HEK293T (cell line): ENCODE results near the gene DOK1.

ENCODE experiments used
- CTCF ChIA-PET: fragments of 350-600 bp; formaldehyde crosslinking; extraction: SDS; loops from one replicate; lab custom pipeline; 2021; ENCODE audit warnings: antibody characterized with exemption, inconsistent platforms; lab: Yijun Ruan, JAX
- POLR2A ChIA-PET: fragments of 350-600 bp; formaldehyde crosslinking; extraction: SDS; loops from one replicate; lab custom pipeline; 2020; ENCODE audit warnings: antibody characterized with exemption, inconsistent platforms; lab: Yijun Ruan, JAX
- DNase-seq: peaks from one replicate; pipeline ENCODE4 v3.0.0; 2012; ENCODE audit warnings: mixed read lengths; ENCODE audit errors: extremely low spot score
- ARNT ChIP-seq: fragments of 450-650 bp; IDR thresholded peaks from 2 replicates; pipeline ENCODE4 v1.6.1; 2017; ENCODE audit warnings: mild to moderate bottlenecking
- BHLHE40 ChIP-seq: fragments of 450-650 bp; IDR thresholded peaks from 2 replicates; pipeline ENCODE4 v1.6.1; 2016; ENCODE audit warnings: mild to moderate bottlenecking, moderate library complexity, borderline replicate concordance
- CTBP1 ChIP-seq: fragments of 450-650 bp; IDR thresholded peaks from 2 replicates; pipeline ENCODE4 v1.6.1; 2016; ENCODE audit warnings: borderline replicate concordance
- ELF4 ChIP-seq: fragments of 450-650 bp; IDR thresholded peaks from 2 replicates; pipeline ENCODE4 v1.6.1; 2017; ENCODE audit warnings: antibody characterized with exemption
- FOXA1 ChIP-seq: fragments of 450-650 bp; IDR thresholded peaks from 2 replicates; pipeline ENCODE4 v1.6.1; 2016; ENCODE audit warnings: mild to moderate bottlenecking
- FOXK2 ChIP-seq: fragments of 450-650 bp; IDR thresholded peaks from 2 replicates; pipeline ENCODE4 v1.6.1; 2016; ENCODE audit warnings: mild to moderate bottlenecking
- FOXM1 ChIP-seq: fragments of 450-650 bp; IDR thresholded peaks from 2 replicates; pipeline ENCODE4 v1.6.1; 2017; ENCODE audit warnings: mild to moderate bottlenecking, borderline replicate concordance
- HDGF ChIP-seq: fragments of 450-650 bp; IDR thresholded peaks from 2 replicates; pipeline ENCODE4 v1.6.1; 2017; ENCODE audit warnings: antibody characterized with exemption, borderline replicate concordance
- L3MBTL2 ChIP-seq: fragments of 450-650 bp; conservative IDR thresholded peaks from 2 replicates; pipeline ENCODE4 v1.6.1; 2016; ENCODE audit warnings: mild to moderate bottlenecking
- LEF1 ChIP-seq: fragments of 450-650 bp; IDR thresholded peaks from 2 replicates; pipeline ENCODE4 v1.6.1; 2017; ENCODE audit warnings: mild to moderate bottlenecking, borderline replicate concordance
- NFRKB ChIP-seq: fragments of 450-650 bp; IDR thresholded peaks from 2 replicates; pipeline ENCODE4 v1.6.1; 2016; ENCODE audit warnings: mild to moderate bottlenecking, moderate library complexity
- SP1 ChIP-seq: fragments of 450-650 bp; IDR thresholded peaks from 2 replicates; pipeline ENCODE4 v1.6.1; 2017
- SUZ12 ChIP-seq: fragments of 450-650 bp; IDR thresholded peaks from 2 replicates; pipeline ENCODE4 v1.6.1; 2016; ENCODE audit warnings: mild to moderate bottlenecking
- TARDBP ChIP-seq: fragments of 450-650 bp; IDR thresholded peaks from 2 replicates; pipeline ENCODE4 v1.6.1; 2016
- ZNF384 ChIP-seq: fragments of 450-650 bp; IDR thresholded peaks from 2 replicates; pipeline ENCODE4 v1.6.1; 2016
- TF ChIP-seq, protein P1 (sequence below): fragments of 450-650 bp; IDR thresholded peaks from 2 replicates; pipeline ENCODE4 v1.6.1; 2016

DOK1 gene

DNA sequence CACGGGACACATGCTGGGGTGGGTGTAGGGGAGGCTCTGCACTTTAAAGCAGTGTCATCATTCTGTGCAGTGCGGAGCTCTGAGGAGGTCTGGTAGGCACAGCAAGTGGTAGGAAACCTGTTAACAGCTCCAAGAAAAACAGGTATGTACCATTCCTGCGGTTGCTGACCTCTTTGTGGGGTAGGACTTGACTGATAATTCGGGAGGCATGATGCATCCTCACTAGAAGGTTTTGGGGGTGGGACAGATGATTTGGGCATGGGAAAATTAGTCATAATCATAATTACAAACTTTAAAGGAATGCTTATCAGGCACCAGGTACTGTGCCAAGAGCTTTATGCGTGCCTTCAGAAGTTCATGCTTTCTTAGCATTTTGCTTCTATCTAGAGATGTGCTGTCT is 9.7 kb downstream of the DOK1 start:
- POLR2A ChIA-PET: no interaction called here
- no peak for DNase-seq

DNA sequence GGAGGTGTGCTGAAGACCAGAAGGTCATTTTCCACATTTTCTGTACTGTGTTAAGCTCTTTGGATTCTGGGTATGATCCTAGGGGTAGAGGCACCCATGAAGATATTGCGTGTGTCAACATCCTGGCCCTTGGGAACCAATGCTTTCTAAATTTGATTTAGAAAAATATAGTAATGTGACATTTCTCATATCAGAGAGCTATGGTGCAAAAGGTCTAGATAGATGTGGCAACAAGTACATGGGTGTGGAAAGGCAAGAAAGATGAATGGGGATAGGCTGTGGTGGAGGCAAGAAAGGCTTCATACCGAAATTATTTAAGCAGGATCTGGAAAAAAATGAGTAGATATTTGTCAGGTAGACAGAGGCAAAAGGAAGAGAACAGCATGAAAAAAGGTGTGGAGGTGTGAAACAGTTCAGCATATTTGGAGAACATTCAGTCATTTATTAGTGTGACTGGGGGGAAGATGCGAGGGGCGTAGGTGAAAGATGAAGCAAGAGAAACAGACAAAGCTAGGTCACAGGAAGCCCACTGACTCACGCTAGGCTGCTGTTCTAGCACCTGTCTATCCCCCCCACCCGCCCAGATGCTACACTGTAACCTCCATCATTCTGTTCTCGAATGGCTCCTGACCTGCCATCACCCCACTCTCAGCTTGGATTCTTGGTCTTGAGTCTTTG is 11.7 kb downstream of the DOK1 start:
- TF ChIP-seq CTBP1 (no peak), TARDBP (no peak), FOXK2 (no peak), FOXM1 (no peak), NFRKB (no peak), ELF4 (no peak), ZNF384 (no peak), BHLHE40 (no peak), SUZ12 (no peak), LEF1 (no peak)
- TF ChIP-seq, protein P1, sequence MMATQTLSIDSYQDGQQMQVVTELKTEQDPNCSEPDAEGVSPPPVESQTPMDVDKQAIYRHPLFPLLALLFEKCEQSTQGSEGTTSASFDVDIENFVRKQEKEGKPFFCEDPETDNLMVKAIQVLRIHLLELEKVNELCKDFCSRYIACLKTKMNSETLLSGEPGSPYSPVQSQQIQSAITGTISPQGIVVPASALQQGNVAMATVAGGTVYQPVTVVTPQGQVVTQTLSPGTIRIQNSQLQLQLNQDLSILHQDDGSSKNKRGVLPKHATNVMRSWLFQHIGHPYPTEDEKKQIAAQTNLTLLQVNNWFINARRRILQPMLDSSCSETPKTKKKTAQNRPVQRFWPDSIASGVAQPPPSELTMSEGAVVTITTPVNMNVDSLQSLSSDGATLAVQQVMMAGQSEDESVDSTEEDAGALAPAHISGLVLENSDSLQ: no peak
- DNase-seq: no peak
- ChIA-PET POLR2A (no interaction called here), CTCF (interaction anchor here (0.7 kb wide), 1 partner anchor 312 kb away, joined by 3 read pairs; no protein-coding TSS in a partner anchor)

More for the DNA sequence above, 9.7 kb downstream of the DOK1 start:
- TF ChIP-seq, protein P1: no peak
- TF ChIP-seq SUZ12: no peak
- no peak for TF ChIP-seq TARDBP
- TF ChIP-seq BHLHE40: no peak
- no peak for TF ChIP-seq FOXA1
- no peak for TF ChIP-seq ELF4
- no peak for TF ChIP-seq HDGF
- TF ChIP-seq L3MBTL2: no peak
- TF ChIP-seq ARNT: no peak
- no peak for TF ChIP-seq FOXK2
- no peak for TF ChIP-seq CTBP1
- TF ChIP-seq NFRKB: no peak
- TF ChIP-seq FOXM1: no peak
- no peak for TF ChIP-seq LEF1
- no peak for TF ChIP-seq SP1
- CTCF ChIA-PET: no interaction called here

GRCh38 chr2:74566754-74567085 is 12.2 kb downstream of the DOK1 start:
- ChIA-PET CTCF (no interaction called here), POLR2A (no interaction called here)
- TF ChIP-seq ELF4: no peak
- TF ChIP-seq FOXK2: no peak
- no peak for TF ChIP-seq ZNF384
- no peak for TF ChIP-seq NFRKB

DNA sequence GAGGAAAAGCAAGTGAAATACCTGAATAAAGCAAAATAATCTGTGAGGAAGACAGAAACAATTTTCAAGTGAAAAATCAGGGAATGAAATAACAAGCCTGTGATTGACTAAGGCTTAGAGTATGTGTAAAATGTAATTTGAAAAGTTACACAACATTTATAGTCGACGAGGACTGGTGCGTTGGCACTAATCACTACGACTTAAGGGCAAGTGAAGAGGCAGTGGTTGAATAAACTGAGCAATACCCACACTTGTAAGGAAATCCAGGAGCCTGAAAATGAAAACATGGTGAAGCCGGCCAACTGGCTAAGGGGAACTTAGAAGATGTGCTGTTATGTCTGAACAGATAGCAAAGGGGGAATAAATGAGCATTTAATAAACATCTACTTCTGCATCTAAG is 13.4 kb downstream of the DOK1 start:
- no peak for TF ChIP-seq NFRKB
- TF ChIP-seq TARDBP: no peak
- no peak for TF ChIP-seq FOXA1
- no peak for TF ChIP-seq ELF4
- TF ChIP-seq ARNT: no peak
- TF ChIP-seq FOXK2: no peak
- TF ChIP-seq L3MBTL2: no peak
- TF ChIP-seq FOXM1: no peak
- no peak for TF ChIP-seq SP1
- TF ChIP-seq ZNF384: no peak
- no peak for TF ChIP-seq HDGF
- POLR2A ChIA-PET: interaction anchor here (0.9 kb wide), 1 partner anchor 10 kb away, joined by 3 read pairs; no protein-coding TSS in a partner anchor
- CTCF ChIA-PET: interaction anchor here (0.8 kb wide), 1 partner anchor 20 kb away, joined by 3 read pairs; no protein-coding TSS in a partner anchor
- no peak for DNase-seq

More at GRCh38 chr2:74566754-74567085, 12.2 kb downstream of the DOK1 start:
- DNase-seq: no peak

DNA sequence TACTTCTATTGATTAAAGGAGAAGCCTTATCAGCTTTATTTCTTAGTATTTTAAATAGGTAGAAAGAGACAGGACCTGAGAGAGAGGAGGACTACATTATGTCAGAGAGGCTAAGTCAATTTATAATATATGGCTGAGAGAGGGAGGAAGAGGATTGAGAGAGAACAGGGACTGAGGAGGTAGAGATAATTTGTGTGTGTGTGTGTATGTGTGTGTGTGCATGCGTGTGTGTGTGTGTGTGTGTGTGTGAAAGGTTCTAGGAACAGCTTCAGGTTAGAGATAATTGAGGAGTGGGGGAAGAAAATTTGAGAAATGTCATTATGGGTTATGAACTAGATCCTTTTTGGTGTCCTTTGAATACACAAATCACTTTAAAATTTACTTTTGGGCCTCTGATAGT is 15.2 kb downstream of the DOK1 start:
- ChIA-PET CTCF (no interaction called here), POLR2A (no interaction called here)
- TF ChIP-seq FOXK2: no peak
- no peak for TF ChIP-seq SP1
- TF ChIP-seq HDGF: no peak

DNA sequence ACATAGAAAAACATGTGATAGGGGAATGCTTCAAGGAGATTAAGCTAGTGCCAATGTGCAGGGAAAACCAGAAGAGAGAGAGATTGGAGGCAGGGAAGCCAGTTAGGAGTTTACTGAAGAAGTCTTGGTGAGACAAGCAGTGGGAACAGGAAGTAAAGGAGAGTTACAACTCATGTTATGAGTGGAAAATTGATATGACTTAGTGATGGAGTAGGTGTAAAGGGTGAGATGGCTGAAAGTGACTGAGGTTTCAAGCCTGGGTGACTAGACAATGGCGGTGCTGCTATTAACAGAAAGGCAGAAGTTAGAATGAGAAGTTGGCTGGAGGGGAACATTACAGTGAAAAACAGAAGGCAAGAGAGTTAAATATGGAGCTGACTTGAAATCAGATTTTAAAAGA is 16.5 kb downstream of the DOK1 start:
- ChIA-PET POLR2A (no interaction called here), CTCF (no interaction called here)
- TF ChIP-seq, protein P1: no peak
- TF ChIP-seq ARNT (no peak), TARDBP (no peak), HDGF (no peak), SUZ12 (no peak), CTBP1 (no peak), SP1 (no peak), ELF4 (no peak), FOXM1 (no peak), L3MBTL2 (no peak), NFRKB (no peak), FOXK2 (no peak), ZNF384 (no peak)
- no peak for DNase-seq

More for the DNA sequence above, 15.2 kb downstream of the DOK1 start:
- DNase-seq: no peak
